K562 (cell line): Measurements from ENCODE around the gene TRIM34. TPM values are rescaled to one million over a fixed set of nuclear protein-coding genes. Genes with fewer than 3 reads are reported as not detected.
A peak's percentile ranks its signal among the peaks of the same experiment; 100 is the strongest.

ENCODE experiments used
- BCOR ChIP-seq: fragments of 450-650 bp; IDR thresholded peaks from 2 replicates; pipeline ENCODE4 v1.6.1; 2016
- CBFA2T3 ChIP-seq: fragments of 450-650 bp; IDR thresholded peaks from 2 replicates; pipeline ENCODE4 v1.6.1; 2017
- DPF2 ChIP-seq: fragments of 450-650 bp; IDR thresholded peaks from 2 replicates; pipeline ENCODE4 v1.6.1; 2016
- EP400 ChIP-seq: fragments of 450-650 bp; IDR thresholded peaks from 2 replicates; pipeline ENCODE4 v1.6.1; 2017; ENCODE audit warnings: antibody characterized with exemption, mild to moderate bottlenecking, moderate library complexity
- ERF ChIP-seq: fragments of 450-650 bp; formaldehyde crosslinking; IDR thresholded peaks from 2 replicates; pipeline ENCODE4 v1.4.0; 2020; ENCODE audit warnings: mild to moderate bottlenecking, mixed read lengths
- ETV5 ChIP-seq: sonication (generic); formaldehyde crosslinking; IDR thresholded peaks from 2 replicates; pipeline ENCODE4 v1.4.0; 2020; ENCODE audit warnings: low read depth, mild to moderate bottlenecking, missing genetic modification reagents
- MAFG ChIP-seq: fragments of 450-650 bp; conservative IDR thresholded peaks from 2 replicates; pipeline ENCODE4 v1.6.1; 2016; ENCODE audit warnings: missing genetic modification characterization, missing compliant biosample characterization
- MEF2A ChIP-seq: IDR thresholded peaks from 2 replicates; pipeline ENCODE4 v1.6.1; 2011; ENCODE audit warnings: low read depth, mild to moderate bottlenecking, low read length, moderate library complexity; ENCODE audit not compliant: control insufficient read depth
- MEIS2 ChIP-seq: fragments of 450-650 bp; IDR thresholded peaks from 2 replicates; pipeline ENCODE4 v1.6.1; 2014; ENCODE audit warnings: mild to moderate bottlenecking; ENCODE audit not compliant: partially characterized antibody
- MITF ChIP-seq: IDR thresholded peaks from 2 replicates; pipeline ENCODE4 v1.6.1; 2014; ENCODE audit warnings: antibody characterized with exemption
- MYBL2 ChIP-seq, 2 experiments: fragments of 450-650 bp in 1 of 2; sonication (generic) in 1 of 2; formaldehyde crosslinking in 1 of 2; IDR thresholded peaks; 2 replicates each; pipeline versions ENCODE4 v1.6.1 to v1.8.1; 2017 to 2022; ENCODE audit warnings: borderline replicate concordance in 1 of 2, inconsistent platforms in 1 of 2, low read depth in 1 of 2, mild to moderate bottlenecking in 1 of 2, missing genetic modification reagents in 1 of 2, moderate library complexity in 1 of 2
- NFE2L1 ChIP-seq: fragments of 450-650 bp; IDR thresholded peaks from 2 replicates; pipeline ENCODE4 v1.6.1; 2016; ENCODE audit warnings: missing genetic modification characterization, low read depth, mild to moderate bottlenecking, missing compliant biosample characterization, moderate library complexity, borderline replicate concordance
- POLR3G ChIP-seq: IDR thresholded peaks from 2 replicates; pipeline ENCODE4 v1.6.1; 2011; ENCODE audit not compliant: insufficient read length, insufficient replicate concordance; ENCODE audit errors: extremely low read depth
- RNF219 ChIP-seq: fragments of 250-450 bp; sonication (Bioruptor Pico); IDR thresholded peaks from 2 replicates; pipeline ENCODE4 v1.5.0; 2022; ENCODE audit warnings: mild to moderate bottlenecking
- SIN3A ChIP-seq, 2 experiments: fragments of 150-350 bp in 1 of 2; IDR thresholded peaks; 2 replicates each; pipeline ENCODE4 v1.6.1; 2011 to 2016; ENCODE audit warnings: borderline replicate concordance in 2 of 2, low read depth in 2 of 2, low read length in 2 of 2, mild to moderate bottlenecking in 2 of 2, moderate library complexity in 2 of 2; ENCODE audit not compliant: control insufficient read depth in 1 of 2
- SPI1 ChIP-seq: IDR thresholded peaks from 2 replicates; pipeline ENCODE4 v1.6.1; 2011; ENCODE audit warnings: low read depth, low read length, control low read depth, borderline replicate concordance
- SRSF3 ChIP-seq: fragments of 200-400 bp; formaldehyde crosslinking; IDR thresholded peaks from 2 replicates; pipeline ENCODE4 v1.6.1; 2016; ENCODE audit warnings: mild to moderate bottlenecking, low read length, moderate library complexity; ENCODE audit not compliant: insufficient read depth
- TCF3 ChIP-seq: sonication (generic); formaldehyde crosslinking; IDR thresholded peaks from 2 replicates; pipeline ENCODE4 v1.4.0; 2020; ENCODE audit warnings: mild to moderate bottlenecking, missing genetic modification reagents
- TEAD2 ChIP-seq: fragments of 450-650 bp; IDR thresholded peaks from 2 replicates; pipeline ENCODE4 v1.6.1; 2016; ENCODE audit warnings: missing genetic modification characterization, control low read depth, missing compliant biosample characterization
- ZBED1 ChIP-seq: IDR thresholded peaks from 2 replicates; pipeline ENCODE4 v1.6.1; 2014
- ZMIZ1 ChIP-seq, 2 experiments: fragments of 150-350 bp in 1 of 2; IDR thresholded peaks; 2 replicates each; pipeline ENCODE4 v1.6.1; 2012 to 2016; ENCODE audit warnings: low read depth in 2 of 2, low read length in 2 of 2, mild to moderate bottlenecking in 1 of 2, moderate library complexity in 1 of 2
- ZNF75A ChIP-seq: fragments of 450-650 bp; formaldehyde crosslinking; IDR thresholded peaks from 2 replicates; pipeline ENCODE4 v1.4.0; 2020; ENCODE audit warnings: mild to moderate bottlenecking
- polyA plus RNA-seq, 8 experiments: library from polyadenylated mRNA; depleted of rRNA in 4 of 8; stranded (reverse) in 5 of 8; unstranded in 3 of 8; fragments of >200 nt; fragmentation: Nextera tagmentation in 2 of 8; fragmentation: Illumina TruSeq in 1 of 8; extraction: Ambion mirVana in 2 of 8; extraction: Trizol in 1 of 8; gene quantifications; 2 replicates each; pipeline versions ENCODE4 v1.2.1 to v1.2.3, GENCODE V29; 2011 to 2014; ENCODE audit warnings: inconsistent platforms in 1 of 8, missing spikeins in 1 of 8
- total RNA-seq, 7 experiments: library from RNA; depleted of rRNA in 6 of 7; stranded (reverse); fragments of >200 nt in 6 of 7; fragmentation: Illumina TruSeq in 2 of 7; extraction: Trizol in 2 of 7; gene quantifications; 2 replicates each; pipeline versions ENCODE4 v1.2.1 to v1.2.3, GENCODE V29; 2011 to 2021; ENCODE audit warnings: low replicate concordance in 1 of 7

TRIM34 gene
- total and polyA plus RNA-seq, 9 of the 15 experiments (the other 6 are each of a cell fraction or from before 2014, with no cell fraction given): 0.31 to 2.9 (median 1.3) TPM

- TF ChIP-seq MEIS2: peak; percentile 53
- peak; percentile 29; the same call in 1 of the 2 replicates for TF ChIP-seq EP400
- peak in 1 of 2 experiments; percentile 10; a peak in 1 of 4 replicates for TF ChIP-seq SIN3A (IDR thresholded peaks at IDR 0.05; ENCODE audit: borderline replicate concordance in 2 of 2, control insufficient read depth in 1 of 2, low read depth in 2 of 2, low read length in 2 of 2)
- 0 out of 2 replicates have a peak, but pooled peaks have one; percentile 28 for TF ChIP-seq ETV5 (CRISPR knock-in tag)
- no peak for TF ChIP-seq POLR3G
- no peak; the same call in 1 of the 2 replicates for TF ChIP-seq ZBED1
- no peak for TF ChIP-seq RNF219 (CRISPR knock-in tag)
- TF ChIP-seq MYBL2 (IDR thresholded peaks at IDR 0.05; ENCODE audit: low read depth): peak; percentile 68
- no peak for TF ChIP-seq MYBL2 (CRISPR knock-in tag; IDR thresholded peaks at IDR 0.05; ENCODE audit: borderline replicate concordance)
- peak; percentile 99 for TF ChIP-seq CBFA2T3
- TF ChIP-seq BCOR: peak; percentile 88
- peak; percentile 94 for TF ChIP-seq TCF3 (CRISPR knock-in tag)
- no peak for TF ChIP-seq SRSF3
- TF ChIP-seq ZMIZ1 (IDR thresholded peaks at IDR 0.05; ENCODE audit: low read depth in 2 of 2, low read length in 2 of 2): peak in 1 of 2 experiments; percentile 74; a peak in 1 of 4 replicates
- no peak for TF ChIP-seq ERF
- TF ChIP-seq DPF2: peak; percentile 84
- no peak for TF ChIP-seq MAFG (tag)
- TF ChIP-seq MEF2A: peak; percentile 39; the same call in 1 of the 2 replicates
- no peak for TF ChIP-seq TEAD2 (tag)
- TF ChIP-seq NFE2L1 (tag): no peak
- peak; percentile 82 for TF ChIP-seq MITF
- TF ChIP-seq SPI1: peak; percentile 61; the same call in 1 of the 2 replicates
- no peak for TF ChIP-seq ZNF75A (CRISPR knock-in tag)
Observed at GRCh38 chr11:5596607-5597201, 28.1 kb upstream of the TRIM34 start, which contains the start of gene TRIM6 (continued).
